Measurements from ENCODE around the gene MCC.

The MCC gene

DNA sequence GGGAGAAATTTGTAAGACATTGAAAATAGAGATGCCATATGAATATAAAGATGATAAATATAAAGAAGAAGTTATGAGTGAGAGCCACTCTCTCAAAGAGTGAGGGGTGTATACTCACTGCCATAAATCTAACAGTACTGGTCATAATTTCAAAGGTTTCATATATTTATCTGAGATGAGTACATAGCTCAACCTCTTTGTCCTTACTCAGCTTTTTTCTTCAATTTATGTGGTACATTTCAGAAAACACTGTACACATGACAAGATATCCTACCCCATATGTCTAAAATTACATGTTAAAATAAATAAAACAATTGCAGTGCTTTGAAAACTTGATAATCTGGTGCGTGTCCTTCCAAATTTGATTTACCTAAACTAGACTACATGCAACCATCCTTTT lies 5.2 kb upstream of the MCC start:
- TF ChIP-seq, protein P1, sequence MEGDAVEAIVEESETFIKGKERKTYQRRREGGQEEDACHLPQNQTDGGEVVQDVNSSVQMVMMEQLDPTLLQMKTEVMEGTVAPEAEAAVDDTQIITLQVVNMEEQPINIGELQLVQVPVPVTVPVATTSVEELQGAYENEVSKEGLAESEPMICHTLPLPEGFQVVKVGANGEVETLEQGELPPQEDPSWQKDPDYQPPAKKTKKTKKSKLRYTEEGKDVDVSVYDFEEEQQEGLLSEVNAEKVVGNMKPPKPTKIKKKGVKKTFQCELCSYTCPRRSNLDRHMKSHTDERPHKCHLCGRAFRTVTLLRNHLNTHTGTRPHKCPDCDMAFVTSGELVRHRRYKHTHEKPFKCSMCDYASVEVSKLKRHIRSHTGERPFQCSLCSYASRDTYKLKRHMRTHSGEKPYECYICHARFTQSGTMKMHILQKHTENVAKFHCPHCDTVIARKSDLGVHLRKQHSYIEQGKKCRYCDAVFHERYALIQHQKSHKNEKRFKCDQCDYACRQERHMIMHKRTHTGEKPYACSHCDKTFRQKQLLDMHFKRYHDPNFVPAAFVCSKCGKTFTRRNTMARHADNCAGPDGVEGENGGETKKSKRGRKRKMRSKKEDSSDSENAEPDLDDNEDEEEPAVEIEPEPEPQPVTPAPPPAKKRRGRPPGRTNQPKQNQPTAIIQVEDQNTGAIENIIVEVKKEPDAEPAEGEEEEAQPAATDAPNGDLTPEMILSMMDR (IDR thresholded peaks at IDR 0.05; ENCODE audit: borderline replicate concordance, insufficient read depth, low read depth, low read length), result no peak
- H3K4me3 ChIP-seq (ENCODE audit: low read depth, low read length), result no peak overlapping the region

DNA sequence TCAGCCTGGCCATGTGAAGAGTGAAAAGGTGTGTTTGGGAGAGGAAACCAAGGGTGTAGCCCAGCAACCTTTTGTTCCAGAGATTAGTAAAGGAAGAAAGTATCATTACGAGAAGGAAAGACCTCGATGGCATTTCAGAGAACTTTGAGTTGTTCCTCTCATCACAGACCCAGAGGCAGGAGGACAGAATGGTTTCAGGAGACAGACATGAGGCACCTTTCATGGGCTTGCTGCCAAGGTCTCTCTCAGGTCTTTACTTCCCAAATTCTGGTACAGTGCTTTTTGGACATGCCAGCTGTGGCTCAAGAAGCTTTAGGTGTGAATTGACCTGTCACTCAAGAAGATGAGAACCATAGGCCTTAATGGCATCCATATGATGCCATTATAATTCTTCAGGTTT lies 2.8 kb upstream of the MCC start:
- H3K4me3 ChIP-seq (ENCODE audit: low read depth, low read length), result no peak overlapping the region
- TF ChIP-seq, protein P1 (IDR thresholded peaks at IDR 0.05; ENCODE audit: borderline replicate concordance, insufficient read depth, low read depth, low read length), result no peak

DNA sequence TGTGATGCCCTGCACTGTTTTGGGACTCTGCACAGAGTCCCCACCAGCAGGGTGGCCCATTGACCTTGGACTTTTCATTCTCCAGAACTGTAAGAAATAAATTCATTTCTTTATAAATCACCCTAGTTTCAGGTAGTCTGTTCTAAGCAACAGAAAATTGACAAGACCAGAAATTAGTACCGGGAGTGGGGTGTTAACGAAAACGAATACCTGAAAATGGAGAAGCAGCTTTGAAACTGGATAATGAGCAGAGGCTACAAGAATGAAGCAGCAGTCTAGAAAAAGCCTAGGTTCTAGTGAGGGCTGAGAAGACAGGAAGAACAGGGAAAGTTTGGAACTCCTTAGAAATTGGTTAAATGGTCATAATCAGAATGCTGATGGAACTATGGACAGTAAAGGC lies 2.1 kb upstream of the MCC start:
- TF ChIP-seq, protein P1 (IDR thresholded peaks at IDR 0.05; ENCODE audit: borderline replicate concordance, insufficient read depth, low read depth, low read length), result no peak
- no peak overlapping the region for H3K4me3 ChIP-seq (ENCODE audit: low read depth, low read length)

DNA sequence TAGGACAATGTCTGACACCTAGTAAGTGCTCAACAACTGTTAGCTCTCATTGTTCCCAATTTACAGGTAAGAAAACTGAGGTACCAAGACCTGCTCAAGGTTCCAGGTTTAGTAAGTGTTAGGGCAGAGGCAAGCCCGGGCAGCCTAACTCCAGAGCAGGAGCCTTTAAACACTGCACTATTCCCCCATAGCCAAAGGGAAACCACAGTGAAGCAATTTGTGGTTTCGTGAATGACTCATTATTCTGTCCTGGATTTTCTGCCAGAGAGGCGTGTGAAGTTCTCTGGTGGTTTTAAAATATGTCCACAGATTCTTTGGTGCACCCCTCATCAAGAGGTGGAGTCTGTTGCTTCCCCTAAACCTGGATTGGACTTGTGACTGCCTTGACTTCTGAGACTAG lies 1.0 kb upstream of the MCC start:
- TF ChIP-seq, protein P1 (IDR thresholded peaks at IDR 0.05; ENCODE audit: borderline replicate concordance, insufficient read depth, low read depth, low read length), result no peak
- H3K4me3 ChIP-seq (ENCODE audit: low read depth, low read length), result no peak overlapping the region

DNA sequence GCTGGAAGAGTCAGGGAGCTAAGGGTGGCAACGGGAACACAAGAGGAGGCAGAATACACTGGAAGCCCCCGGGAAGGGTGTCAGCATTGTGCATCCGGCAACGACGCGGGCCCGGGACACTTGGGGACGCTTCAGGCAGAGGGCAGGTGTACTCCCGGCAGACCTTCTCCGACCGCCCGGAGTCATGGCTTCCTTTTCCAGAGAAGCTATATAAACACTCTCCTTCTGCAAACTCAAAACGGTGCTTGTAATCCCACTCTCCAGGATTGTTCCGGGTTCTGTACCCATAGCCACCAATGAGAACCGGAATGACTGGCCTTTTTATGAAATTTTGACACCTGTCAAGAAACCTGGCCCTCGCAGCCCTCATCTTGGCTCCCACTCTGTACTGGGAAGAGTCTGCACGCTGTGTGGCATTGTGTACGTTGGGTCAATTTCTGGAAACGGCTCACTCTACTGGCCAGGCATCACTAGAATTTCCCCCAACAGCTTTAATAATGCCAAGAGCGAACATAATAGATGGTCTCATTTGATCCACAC lies 462 bp upstream of the MCC start:
- peak overlapping the region; percentile 35 for H3K4me3 ChIP-seq (ENCODE audit: low read depth, low read length)
- TF ChIP-seq, protein P1 (IDR thresholded peaks at IDR 0.05; ENCODE audit: borderline replicate concordance, insufficient read depth, low read depth, low read length), result no peak

DNA sequence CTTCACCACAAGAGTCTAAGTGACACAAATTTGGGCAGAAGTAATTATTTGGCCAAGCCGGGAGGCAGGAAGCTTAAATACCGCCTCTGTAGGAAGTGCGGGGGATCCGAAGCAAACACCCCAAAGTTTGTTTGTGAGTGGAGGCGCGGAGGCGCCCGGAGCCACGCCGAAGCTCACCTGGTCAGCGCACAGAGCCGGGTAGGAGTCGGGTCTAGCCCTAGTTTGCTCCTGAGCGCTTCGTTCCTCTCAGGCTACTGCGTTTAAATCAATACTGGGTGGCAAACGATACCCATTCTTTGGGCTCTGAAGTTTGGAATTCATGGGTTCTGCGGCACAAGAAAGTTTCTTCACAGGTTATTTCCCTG lies 855 bp downstream of the MCC start:
- H3K4me3 ChIP-seq (ENCODE audit: low read depth, low read length), result peak overlapping the region; percentile 15
- TF ChIP-seq, protein P1 (IDR thresholded peaks at IDR 0.05; ENCODE audit: borderline replicate concordance, insufficient read depth, low read depth, low read length), result no peak

DNA sequence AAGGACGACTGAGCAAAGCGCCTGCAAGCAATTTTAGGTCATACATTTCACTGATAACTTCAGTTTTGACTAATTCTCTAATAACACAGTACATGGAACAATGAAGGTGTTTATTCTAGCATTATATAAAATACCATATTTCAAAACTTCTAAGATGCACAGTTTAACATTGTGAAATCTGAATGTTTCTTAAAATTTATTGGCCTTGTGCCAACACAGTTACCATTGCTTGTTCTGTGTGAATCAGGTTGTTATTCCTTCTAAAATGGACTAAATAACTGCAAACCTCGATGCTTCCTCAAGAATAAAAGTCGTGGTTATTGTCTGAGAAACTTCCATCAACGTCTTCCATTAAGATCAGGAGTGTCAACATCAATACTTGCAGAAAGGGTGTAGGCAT lies 8.0 kb downstream of the MCC start:
- no peak overlapping the region for H3K4me3 ChIP-seq (ENCODE audit: low read depth, low read length)
- TF ChIP-seq, protein P1 (IDR thresholded peaks at IDR 0.05; ENCODE audit: borderline replicate concordance, insufficient read depth, low read depth, low read length), result no peak
